ENCODE data around the gene ASTN2. TPM values are rescaled to one million over a fixed set of nuclear protein-coding genes. Genes with fewer than 3 reads are reported as not detected.

Gene ASTN2
- total RNA-seq, 2 donors from 2014 or later = 3.7 to 4.8 TPM

- Mint-ChIP-seq H3K27ac (no peak overlapping the region), H3K4me1 (no peaks in the 10 kb centered on the region), H3K36me3 (ENCODE audit: low read depth) (no peaks in the 10 kb centered on the region), H3K4me3 (no peak overlapping the region), H3K27me3 (no peaks in the 10 kb centered on the region)
- H3K9me3 ChIP-seq (ENCODE audit: control insufficient read depth, low read length, poor library complexity, severe bottlenecking) = no peaks in the 10 kb centered on the region
- ATAC-seq = no peak
- DNase-seq = no peak
Measured at GRCh38 chr9:116499434-116499833, 915.4 kb downstream of the ASTN2 start.

- Mint-ChIP-seq H3K36me3 (ENCODE audit: low read depth) (no peaks in the 10 kb centered on the region), H3K4me1 (no peaks in the 10 kb centered on the region), H3K27ac (no peak overlapping the region), H3K4me3 (no peak overlapping the region), H3K27me3 (no peaks in the 10 kb centered on the region)
- no peaks in the 10 kb centered on the region for H3K9me3 ChIP-seq (ENCODE audit: control insufficient read depth, low read length, poor library complexity, severe bottlenecking)
- ATAC-seq (no peak), DNase-seq (no peak)
Measured at GRCh38 chr9:116497095-116497890, 917.6 kb downstream of the ASTN2 start.

- no peaks in the 10 kb centered on the region for H3K9me3 ChIP-seq (ENCODE audit: control insufficient read depth, low read length, poor library complexity, severe bottlenecking)
- Mint-ChIP-seq H3K4me1 (no peaks in the 10 kb centered on the region), H3K27me3 (no peaks in the 10 kb centered on the region), H3K4me3 (no peak overlapping the region), H3K36me3 (ENCODE audit: low read depth) (no peaks in the 10 kb centered on the region), H3K27ac (no peak overlapping the region)
- DNase-seq = no peak
- no peak for ATAC-seq
Measured at GRCh38 chr9:116496167-116496566, 918.7 kb downstream of the ASTN2 start.

GRCh38 chr9:116495725-116496124 lies 919.1 kb downstream of the ASTN2 start:
- Mint-ChIP-seq H3K27me3 (no peaks in the 10 kb centered on the region), H3K27ac (no peak overlapping the region), H3K4me1 (no peaks in the 10 kb centered on the region), H3K36me3 (ENCODE audit: low read depth) (no peaks in the 10 kb centered on the region), H3K4me3 (no peak overlapping the region)
- no peaks in the 10 kb centered on the region for H3K9me3 ChIP-seq (ENCODE audit: control insufficient read depth, low read length, poor library complexity, severe bottlenecking)
- DNase-seq (no peak), ATAC-seq (no peak)

- no peaks in the 10 kb centered on the region for H3K27me3 Mint-ChIP-seq
- no peak overlapping the region for H3K4me3 Mint-ChIP-seq
- no peak overlapping the region for H3K27ac Mint-ChIP-seq
Measured at GRCh38 chr9:116494815-116495634, 919.8 kb downstream of the ASTN2 start.

GRCh38 chr9:116493183-116493860 lies 921.5 kb downstream of the ASTN2 start:
- Mint-ChIP-seq H3K36me3 (ENCODE audit: low read depth) (no peaks in the 10 kb centered on the region), H3K27ac (no peak overlapping the region), H3K27me3 (no peaks in the 10 kb centered on the region), H3K4me1 (no peaks in the 10 kb centered on the region), H3K4me3 (no peak overlapping the region)
- no peak for ATAC-seq
- no peak for DNase-seq
- H3K9me3 ChIP-seq (ENCODE audit: control insufficient read depth, low read length, poor library complexity, severe bottlenecking) = no peaks in the 10 kb centered on the region

More at GRCh38 chr9:116494815-116495634, 919.8 kb downstream of the ASTN2 start:
- no peak for ATAC-seq
- Mint-ChIP-seq H3K36me3 (ENCODE audit: low read depth) (no peaks in the 10 kb centered on the region), H3K4me1 (no peaks in the 10 kb centered on the region)
- no peaks in the 10 kb centered on the region for H3K9me3 ChIP-seq (ENCODE audit: control insufficient read depth, low read length, poor library complexity, severe bottlenecking)
- no peak for DNase-seq

GRCh38 chr9:116491659-116492058 lies 923.2 kb downstream of the ASTN2 start:
- H3K36me3 Mint-ChIP-seq (ENCODE audit: low read depth) = no peaks in the 10 kb centered on the region
- H3K4me1 Mint-ChIP-seq = no peaks in the 10 kb centered on the region
- ATAC-seq (no peak), DNase-seq (no peak)
- H3K27me3 Mint-ChIP-seq = no peaks in the 10 kb centered on the region
- H3K4me3 Mint-ChIP-seq = no peak overlapping the region
- no peak overlapping the region for H3K27ac Mint-ChIP-seq
- no peaks in the 10 kb centered on the region for H3K9me3 ChIP-seq (ENCODE audit: control insufficient read depth, low read length, poor library complexity, severe bottlenecking)

- Mint-ChIP-seq H3K27ac (no peak overlapping the region), H3K4me1 (no peaks in the 10 kb centered on the region)
Measured at GRCh38 chr9:116491219-116491618, 923.6 kb downstream of the ASTN2 start.

GRCh38 chr9:116490321-116490720 lies 924.5 kb downstream of the ASTN2 start:
- no peaks in the 10 kb centered on the region for H3K4me1 Mint-ChIP-seq
- H3K27ac Mint-ChIP-seq = no peak overlapping the region
- H3K4me3 Mint-ChIP-seq = no peak overlapping the region
- DNase-seq (no peak), ATAC-seq (no peak)
- H3K9me3 ChIP-seq (ENCODE audit: control insufficient read depth, low read length, poor library complexity, severe bottlenecking) = no peaks in the 10 kb centered on the region
- no peaks in the 10 kb centered on the region for H3K36me3 Mint-ChIP-seq (ENCODE audit: low read depth)
- no peaks in the 10 kb centered on the region for H3K27me3 Mint-ChIP-seq

More at GRCh38 chr9:116491219-116491618, 923.6 kb downstream of the ASTN2 start:
- DNase-seq = no peak
- Mint-ChIP-seq H3K4me3 (no peak overlapping the region), H3K27me3 (no peaks in the 10 kb centered on the region), H3K36me3 (ENCODE audit: low read depth) (no peaks in the 10 kb centered on the region)
- no peaks in the 10 kb centered on the region for H3K9me3 ChIP-seq (ENCODE audit: control insufficient read depth, low read length, poor library complexity, severe bottlenecking)
- no peak for ATAC-seq

- no peaks in the 10 kb centered on the region for H3K27me3 Mint-ChIP-seq
- DNase-seq (no peak), ATAC-seq (no peak)
- no peak overlapping the region for H3K4me3 Mint-ChIP-seq
- H3K27ac Mint-ChIP-seq = no peak overlapping the region
- H3K36me3 Mint-ChIP-seq (ENCODE audit: low read depth) = peaks cover 2% of the 10 kb centered on the region
- no peaks in the 10 kb centered on the region for H3K9me3 ChIP-seq (ENCODE audit: control insufficient read depth, low read length, poor library complexity, severe bottlenecking)
- H3K4me1 Mint-ChIP-seq = no peaks in the 10 kb centered on the region
Measured at GRCh38 chr9:116488373-116488772, 926.5 kb downstream of the ASTN2 start.

- Mint-ChIP-seq H3K27me3 (no peaks in the 10 kb centered on the region), H3K36me3 (ENCODE audit: low read depth) (peaks cover 4% of the 10 kb centered on the region), H3K4me1 (no peaks in the 10 kb centered on the region), H3K27ac (peak overlapping the region; percentile 48), H3K4me3 (no peak overlapping the region)
- no peaks in the 10 kb centered on the region for H3K9me3 ChIP-seq (ENCODE audit: control insufficient read depth, low read length, poor library complexity, severe bottlenecking)
- ATAC-seq = no peak
- DNase-seq = no peak
Measured at GRCh38 chr9:116484492-116485061, 930.3 kb downstream of the ASTN2 start.

- Mint-ChIP-seq H3K27ac (peak overlapping the region; percentile 48), H3K4me1 (no peaks in the 10 kb centered on the region), H3K36me3 (ENCODE audit: low read depth) (peaks cover 4% of the 10 kb centered on the region), H3K4me3 (no peak overlapping the region), H3K27me3 (no peaks in the 10 kb centered on the region)
- DNase-seq = no peak
- ATAC-seq = no peak
- H3K9me3 ChIP-seq (ENCODE audit: control insufficient read depth, low read length, poor library complexity, severe bottlenecking) = no peaks in the 10 kb centered on the region
Measured at GRCh38 chr9:116483622-116484491, 931.0 kb downstream of the ASTN2 start.
